GM18508 (cell line): ENCODE results near the gene SV2C.
"Not testable (repeated sequence)": the region's sequence is repeated elsewhere in the genome, so short reads cannot be mapped to it uniquely, and the experiment has no call there.

Source experiments
- ATAC-seq: cut with Tn5 transposase; IDR thresholded peaks from one replicate; pipeline ENCODE4 v1.9.1; 2021; ENCODE audit warnings: moderate number of reproducible peaks; ENCODE audit not compliant: insufficient read depth, unreplicated experiment

SV2C gene

GRCh38 chr5:76082772-76083554, at the start of gene SV2C:
TSS of gene SV2C (plus strand) at chr5:76083383. CDS start at chr5:76131751, 48,368 bp downstream.
- no peak for ATAC-seq

- ATAC-seq: not testable (repeated sequence)
These were observed 45.4 kb upstream of the SV2C start for GRCh38 chr5:76037736-76038151.

GRCh38 chr5:76038212-76038611, 45.0 kb upstream of the SV2C start:
- no peak for ATAC-seq

GRCh38 chr5:76040806-76041205, 42.4 kb upstream of the SV2C start:
- ATAC-seq: no peak

- ATAC-seq: no peak
These were observed 41.3 kb upstream of the SV2C start for GRCh38 chr5:76041863-76042262.

- ATAC-seq: no peak
These were observed 36.4 kb upstream of the SV2C start for GRCh38 chr5:76046741-76047140.

GRCh38 chr5:76050134-76050533, 33.0 kb upstream of the SV2C start:
- ATAC-seq: no peak

- ATAC-seq: no peak
These were observed 20.6 kb upstream of the SV2C start for GRCh38 chr5:76062502-76063041.

GRCh38 chr5:76065258-76065657, 17.9 kb upstream of the SV2C start:
- no peak for ATAC-seq

- ATAC-seq: no peak
These were observed 14.0 kb upstream of the SV2C start for GRCh38 chr5:76069061-76069735.

GRCh38 chr5:76074487-76075065, 8.6 kb upstream of the SV2C start:
- no peak for ATAC-seq

- ATAC-seq: no peak
These were observed 1.1 kb upstream of the SV2C start for GRCh38 chr5:76081811-76082771.

- ATAC-seq: no peak
These were observed 642 bp downstream of the SV2C start for GRCh38 chr5:76083555-76084495.

GRCh38 chr5:76084496-76085242, 1.5 kb downstream of the SV2C start:
- ATAC-seq: no peak

GRCh38 chr5:76085243-76085579, 2.0 kb downstream of the SV2C start:
- no peak for ATAC-seq

- ATAC-seq: no peak
These were observed 2.9 kb downstream of the SV2C start for GRCh38 chr5:76086095-76086494.

GRCh38 chr5:76089156-76089555, 6.0 kb downstream of the SV2C start:
- ATAC-seq: not testable (repeated sequence)

- ATAC-seq: no peak
These were observed 8.2 kb downstream of the SV2C start for GRCh38 chr5:76091351-76091750.
